ENCODE data around the gene ELFN1.
A peak's percentile ranks its signal among the peaks of the same experiment; 100 is the strongest.

ELFN1 gene

GRCh38 chr7:1669954-1670893 is at the start of gene ELFN1:
Gene ELFN1, plus strand, starts transcription at chr7:1670277. Its CDS starts 74,320 bp downstream, at chr7:1744597.
- Mint-ChIP-seq H3K4me3 (peak within 1 kb of the TSS; percentile 34), H3K4me1 (peaks cover 22% of the 10 kb centered on the region), H3K27me3 (peaks cover 70% of the 10 kb centered on the region), H3K27ac (no peak within 1 kb of the TSS), H3K9me3 (no peaks in the 10 kb centered on the region), H3K36me3 (no peaks in the 10 kb centered on the region)
- ATAC-seq, result no peak

- Mint-ChIP-seq H3K27me3 (peaks cover 19% of the 10 kb centered on the region), H3K4me1 (no peaks in the 10 kb centered on the region), H3K27ac (no peak overlapping the region), H3K4me3 (no peak overlapping the region), H3K36me3 (no peaks in the 10 kb centered on the region), H3K9me3 (peaks cover 6% of the 10 kb centered on the region)
- ATAC-seq, result no peak
Observed at GRCh38 chr7:1620835-1621234, 49.2 kb upstream of the ELFN1 start.

GRCh38 chr7:1621718-1622117 is 48.4 kb upstream of the ELFN1 start:
- peak; percentile 31 for ATAC-seq
- Mint-ChIP-seq H3K4me3 (no peak overlapping the region), H3K27me3 (peaks cover 19% of the 10 kb centered on the region), H3K9me3 (peaks cover 9% of the 10 kb centered on the region), H3K4me1 (no peaks in the 10 kb centered on the region), H3K27ac (no peak overlapping the region), H3K36me3 (no peaks in the 10 kb centered on the region)

GRCh38 chr7:1622441-1622840 is 47.6 kb upstream of the ELFN1 start:
- Mint-ChIP-seq H3K36me3 (no peaks in the 10 kb centered on the region), H3K27me3 (peaks cover 19% of the 10 kb centered on the region), H3K27ac (no peak overlapping the region), H3K4me3 (no peak overlapping the region), H3K9me3 (peaks cover 10% of the 10 kb centered on the region), H3K4me1 (peaks cover 1% of the 10 kb centered on the region)
- ATAC-seq, result no peak

GRCh38 chr7:1623810-1624209 is 46.3 kb upstream of the ELFN1 start:
- no peaks in the 10 kb centered on the region for H3K36me3 Mint-ChIP-seq
- H3K4me3 Mint-ChIP-seq, result no peak overlapping the region
- peaks cover 5% of the 10 kb centered on the region for H3K4me1 Mint-ChIP-seq
- peaks cover 19% of the 10 kb centered on the region for H3K27me3 Mint-ChIP-seq
- no peak overlapping the region for H3K27ac Mint-ChIP-seq
- no peak for ATAC-seq
- H3K9me3 Mint-ChIP-seq, result peaks cover 8% of the 10 kb centered on the region

GRCh38 chr7:1624999-1625927 is 44.8 kb upstream of the ELFN1 start:
- H3K4me3 Mint-ChIP-seq, result no peak overlapping the region
- H3K9me3 Mint-ChIP-seq, result peaks cover 5% of the 10 kb centered on the region

GRCh38 chr7:1626769-1627168 is 43.3 kb upstream of the ELFN1 start:
- H3K36me3 Mint-ChIP-seq, result peaks cover 7% of the 10 kb centered on the region
- peaks cover 25% of the 10 kb centered on the region for H3K27me3 Mint-ChIP-seq
- H3K4me1 Mint-ChIP-seq, result peaks cover 5% of the 10 kb centered on the region
- H3K9me3 Mint-ChIP-seq, result peaks cover 13% of the 10 kb centered on the region
- H3K27ac Mint-ChIP-seq, result no peak overlapping the region
- no peak for ATAC-seq
- H3K4me3 Mint-ChIP-seq, result no peak overlapping the region

More at GRCh38 chr7:1624999-1625927, 44.8 kb upstream of the ELFN1 start:
- no peak overlapping the region for H3K27ac Mint-ChIP-seq
- H3K4me1 Mint-ChIP-seq, result peaks cover 5% of the 10 kb centered on the region
- peaks cover 21% of the 10 kb centered on the region for H3K27me3 Mint-ChIP-seq
- ATAC-seq, result peak; percentile 29
- H3K36me3 Mint-ChIP-seq, result no peaks in the 10 kb centered on the region

- Mint-ChIP-seq H3K36me3 (peaks cover 14% of the 10 kb centered on the region), H3K27me3 (peaks cover 44% of the 10 kb centered on the region), H3K9me3 (peaks cover 19% of the 10 kb centered on the region), H3K27ac (no peak overlapping the region), H3K4me1 (peaks cover 5% of the 10 kb centered on the region), H3K4me3 (no peak overlapping the region)
- no peak for ATAC-seq
Observed at GRCh38 chr7:1630700-1631336, 39.3 kb upstream of the ELFN1 start.

- Mint-ChIP-seq H3K27me3 (peaks cover 44% of the 10 kb centered on the region), H3K27ac (no peak overlapping the region), H3K36me3 (peaks cover 14% of the 10 kb centered on the region), H3K4me3 (no peak overlapping the region), H3K9me3 (peaks cover 16% of the 10 kb centered on the region), H3K4me1 (peaks cover 5% of the 10 kb centered on the region)
- ATAC-seq, result no peak
Observed at GRCh38 chr7:1631678-1632077, 38.4 kb upstream of the ELFN1 start.

GRCh38 chr7:1632506-1632905 is 37.6 kb upstream of the ELFN1 start:
- H3K27me3 Mint-ChIP-seq, result peaks cover 44% of the 10 kb centered on the region
- peaks cover 3% of the 10 kb centered on the region for H3K4me1 Mint-ChIP-seq
- no peak overlapping the region for H3K4me3 Mint-ChIP-seq
- peaks cover 18% of the 10 kb centered on the region for H3K9me3 Mint-ChIP-seq
- peaks cover 14% of the 10 kb centered on the region for H3K36me3 Mint-ChIP-seq
- H3K27ac Mint-ChIP-seq, result no peak overlapping the region
- no peak for ATAC-seq

GRCh38 chr7:1632916-1633785 is 36.9 kb upstream of the ELFN1 start:
- H3K4me3 Mint-ChIP-seq, result no peak overlapping the region
- no peaks in the 10 kb centered on the region for H3K4me1 Mint-ChIP-seq
- H3K9me3 Mint-ChIP-seq, result peaks cover 18% of the 10 kb centered on the region
- ATAC-seq, result no peak
- peaks cover 14% of the 10 kb centered on the region for H3K36me3 Mint-ChIP-seq
- peaks cover 44% of the 10 kb centered on the region for H3K27me3 Mint-ChIP-seq
- no peak overlapping the region for H3K27ac Mint-ChIP-seq

GRCh38 chr7:1635401-1635800 is 34.7 kb upstream of the ELFN1 start:
- H3K27me3 Mint-ChIP-seq, result peaks cover 41% of the 10 kb centered on the region
- peaks cover 18% of the 10 kb centered on the region for H3K9me3 Mint-ChIP-seq
- H3K4me3 Mint-ChIP-seq, result no peak overlapping the region
- H3K27ac Mint-ChIP-seq, result no peak overlapping the region
- H3K36me3 Mint-ChIP-seq, result peaks cover 14% of the 10 kb centered on the region
- ATAC-seq, result no peak
- H3K4me1 Mint-ChIP-seq, result no peaks in the 10 kb centered on the region

GRCh38 chr7:1637155-1637554 is 32.9 kb upstream of the ELFN1 start:
- H3K36me3 Mint-ChIP-seq, result peaks cover 7% of the 10 kb centered on the region
- H3K4me1 Mint-ChIP-seq, result no peaks in the 10 kb centered on the region
- H3K27ac Mint-ChIP-seq, result no peak overlapping the region
- H3K4me3 Mint-ChIP-seq, result no peak overlapping the region
- no peak for ATAC-seq
- H3K27me3 Mint-ChIP-seq, result peaks cover 44% of the 10 kb centered on the region
- H3K9me3 Mint-ChIP-seq, result peaks cover 9% of the 10 kb centered on the region

GRCh38 chr7:1638215-1638661 is 31.8 kb upstream of the ELFN1 start:
- ATAC-seq, result no peak
- peaks cover 9% of the 10 kb centered on the region for H3K9me3 Mint-ChIP-seq
- H3K27ac Mint-ChIP-seq, result no peak overlapping the region
- H3K4me3 Mint-ChIP-seq, result no peak overlapping the region
- H3K36me3 Mint-ChIP-seq, result peaks cover 7% of the 10 kb centered on the region
- peaks cover 44% of the 10 kb centered on the region for H3K27me3 Mint-ChIP-seq
- H3K4me1 Mint-ChIP-seq, result no peaks in the 10 kb centered on the region

All from stimulated activated memory B cell treated with anti-CD40 and anti-IgM and Interleukin-4, amounts not matched to agents 10 μg/mL and 1 μg/mL and 100 μg/mL, for 72 hours (primary cell).